Activated T-helper 1 cell treated with Interleukin-2 at 50 U/mL for 16 hours (primary cell): ENCODE measurements around the gene ADD2.

Experiments
- DNase-seq: peaks from one replicate; pipeline ENCODE4 v3.0.0-alpha.2; 2020; ENCODE audit warnings: low read depth

The ADD2 gene

DNA sequence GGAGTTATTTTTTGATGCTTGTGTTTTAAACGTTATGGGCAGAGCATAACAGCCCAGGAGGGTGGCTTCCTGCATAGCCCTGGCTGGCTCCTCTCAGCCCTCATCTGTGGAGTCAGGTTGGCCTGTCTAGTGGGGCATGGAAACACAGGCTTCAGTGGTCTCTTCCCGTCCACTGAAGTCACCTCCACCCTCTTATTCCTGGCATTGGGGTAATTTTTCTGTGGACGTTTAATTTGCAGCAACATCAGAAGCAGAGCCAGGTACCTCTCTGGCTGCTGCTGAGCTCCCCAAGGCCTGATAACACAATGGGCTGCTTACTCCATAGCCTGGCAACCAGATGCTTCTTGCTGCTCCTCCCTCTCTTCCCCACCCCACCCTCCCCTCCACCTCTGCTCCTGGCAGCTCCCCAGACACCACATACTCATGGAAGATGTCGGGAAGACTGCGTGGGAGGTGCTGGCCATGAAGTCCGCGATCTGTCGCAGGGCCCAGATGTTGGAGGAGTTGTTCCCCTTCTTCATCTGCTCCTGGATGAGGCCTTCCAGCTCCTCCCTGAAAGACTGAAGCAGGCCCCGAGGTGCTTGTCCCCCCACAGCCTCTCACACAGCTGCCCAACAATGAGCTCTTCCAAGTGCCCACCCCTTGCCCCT, 64.0 kb downstream of the ADD2 start:
- DNase-seq, result no peak

DNA sequence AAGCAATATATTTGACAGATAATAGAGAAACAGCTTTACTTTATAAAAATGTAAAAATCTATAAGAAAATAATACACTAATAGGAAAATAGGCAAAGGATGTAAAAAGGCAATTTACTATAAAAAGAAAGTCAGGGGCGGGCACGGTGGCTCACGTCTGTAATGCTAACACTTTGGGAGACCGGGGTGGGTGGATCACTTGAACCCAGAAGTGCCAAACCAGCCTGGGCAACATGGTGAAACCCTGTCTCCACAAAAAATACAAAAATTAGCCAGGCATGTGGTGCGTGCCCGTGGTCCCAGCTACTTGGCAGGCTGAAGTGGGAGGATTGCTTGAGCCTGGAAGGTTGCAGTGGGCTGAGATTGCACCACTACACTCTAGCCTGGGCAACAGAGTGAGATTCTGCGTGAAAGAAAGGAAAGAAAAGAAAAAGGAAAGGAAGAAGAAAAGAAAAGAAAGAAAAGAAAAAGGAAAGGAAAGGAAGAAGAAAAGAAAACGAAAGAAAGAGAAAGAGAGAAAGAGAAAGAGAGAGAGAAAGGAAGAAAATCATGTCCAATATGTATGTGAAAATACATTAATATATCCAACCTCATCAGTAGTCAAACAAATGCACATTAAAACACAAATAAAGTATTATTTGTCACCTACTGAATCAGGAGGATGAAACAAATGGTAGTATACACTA, 65.1 kb downstream of the ADD2 start:
- no peak for DNase-seq

- no peak for DNase-seq
Measured at GRCh38 chr2:70698847-70699246, 69.2 kb downstream of the ADD2 start.

- DNase-seq, result no peak
Measured at GRCh38 chr2:70697603-70698383, 70.2 kb downstream of the ADD2 start.

DNA sequence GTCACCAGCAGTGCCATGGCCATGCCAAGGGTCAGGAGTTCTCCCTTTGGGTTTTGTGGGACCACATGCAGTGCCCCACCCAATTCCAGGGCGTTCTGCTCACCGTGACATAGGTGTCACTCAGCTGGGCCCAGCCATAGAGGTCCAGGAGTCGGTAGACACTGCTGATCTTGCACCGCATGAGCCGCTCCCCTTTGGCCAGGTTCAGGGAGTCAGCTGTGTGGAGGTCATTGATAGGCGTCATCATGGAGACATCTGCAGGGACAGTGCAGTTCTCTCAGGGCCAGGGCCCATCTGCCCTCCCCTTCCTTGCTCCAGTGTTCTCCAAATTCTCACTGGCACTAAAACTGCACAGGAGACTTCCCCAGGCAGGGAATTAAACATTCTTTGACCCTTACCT, 71.9 kb downstream of the ADD2 start:
- DNase-seq, result no peak

DNA sequence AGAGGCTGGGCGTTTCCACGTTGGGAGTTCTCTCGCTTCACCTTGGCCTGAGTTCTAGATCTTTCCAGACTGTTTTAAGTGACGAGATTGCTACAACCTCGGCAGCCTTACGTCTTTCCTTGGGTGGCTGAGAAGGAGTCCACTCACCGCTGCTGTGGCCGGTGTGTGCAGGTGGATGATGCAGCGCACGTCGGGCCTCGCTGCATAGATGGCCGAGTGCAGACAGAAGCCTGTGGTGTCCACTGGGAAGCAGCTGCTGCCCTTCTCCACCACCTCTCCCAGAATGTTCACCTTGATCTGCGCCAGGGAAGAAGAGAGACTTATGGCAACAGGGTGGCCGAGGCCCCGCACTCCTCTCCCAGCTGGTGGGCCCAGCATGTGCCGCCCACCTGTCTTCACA, 75.7 kb downstream of the ADD2 start:
- DNase-seq, result no peak

DNA sequence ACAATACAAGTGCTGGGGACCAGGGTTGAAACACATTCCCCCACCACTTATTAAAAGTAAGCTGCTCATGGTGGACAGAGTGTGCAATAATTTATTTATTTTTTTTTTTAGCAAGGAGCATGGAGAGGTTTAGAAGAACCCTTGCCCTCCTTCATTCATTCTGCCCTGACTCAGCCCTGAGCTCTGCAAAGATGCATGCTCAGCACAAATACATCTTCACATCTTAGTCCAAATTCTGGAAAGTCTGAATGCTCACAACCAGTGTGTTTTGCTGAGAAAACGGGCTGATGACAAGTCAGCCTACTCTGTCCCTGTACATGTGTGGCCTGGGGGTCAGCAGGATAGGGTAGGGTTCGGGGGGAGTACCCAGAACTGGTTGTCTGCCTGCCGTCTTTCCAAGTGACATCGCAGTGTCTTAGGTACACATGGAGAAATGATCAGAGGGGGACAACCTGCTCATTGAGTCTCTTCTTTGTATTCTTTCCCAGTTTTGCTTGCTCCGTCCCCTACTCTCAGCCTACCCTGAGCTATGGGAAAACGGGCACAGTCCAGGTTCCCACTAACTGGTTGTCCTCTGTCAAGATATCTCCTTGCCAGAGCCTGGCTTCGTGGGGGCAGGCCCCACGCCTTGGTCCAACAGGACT, 76.4 kb downstream of the ADD2 start:
- DNase-seq, result no peak

DNA sequence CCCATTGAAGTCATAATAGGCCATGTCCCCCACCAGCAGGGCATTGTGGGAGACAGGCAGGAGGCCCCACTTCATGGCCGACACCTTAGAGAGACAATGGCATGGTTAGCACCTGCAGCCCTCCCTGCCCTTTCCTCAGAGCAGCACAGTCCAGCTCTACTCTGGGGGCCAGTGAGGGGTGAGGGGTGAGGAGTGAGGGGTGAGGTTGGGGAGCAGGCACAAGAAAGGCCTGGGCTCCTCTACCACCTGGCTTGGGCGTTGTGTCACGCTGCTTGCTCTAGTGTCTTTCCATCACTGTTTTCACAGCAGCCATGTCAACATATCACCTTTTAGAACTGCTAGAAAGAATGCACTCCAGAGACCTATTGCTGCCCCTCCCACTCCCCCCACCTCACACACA, 77.2 kb downstream of the ADD2 start:
- no peak for DNase-seq

- no peak for DNase-seq
Measured at GRCh38 chr2:70688427-70688826, 79.6 kb downstream of the ADD2 start.

DNA sequence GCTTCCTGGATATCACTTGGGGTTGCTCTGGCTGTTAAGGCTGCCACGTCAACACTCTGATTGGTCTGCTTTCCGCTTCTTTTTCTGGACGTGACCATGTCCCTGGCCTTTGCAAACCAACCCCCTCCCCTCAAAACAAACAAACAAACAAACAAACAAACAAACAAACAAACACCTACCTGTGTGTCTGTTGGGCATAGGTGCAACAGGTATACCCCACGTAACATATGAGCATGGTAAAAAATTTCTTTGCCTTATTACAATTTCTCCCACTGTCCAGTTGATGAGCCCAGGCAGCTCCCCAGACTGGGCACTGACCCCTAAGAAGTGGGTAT, 80.6 kb downstream of the ADD2 start:
- DNase-seq, result no peak

DNA sequence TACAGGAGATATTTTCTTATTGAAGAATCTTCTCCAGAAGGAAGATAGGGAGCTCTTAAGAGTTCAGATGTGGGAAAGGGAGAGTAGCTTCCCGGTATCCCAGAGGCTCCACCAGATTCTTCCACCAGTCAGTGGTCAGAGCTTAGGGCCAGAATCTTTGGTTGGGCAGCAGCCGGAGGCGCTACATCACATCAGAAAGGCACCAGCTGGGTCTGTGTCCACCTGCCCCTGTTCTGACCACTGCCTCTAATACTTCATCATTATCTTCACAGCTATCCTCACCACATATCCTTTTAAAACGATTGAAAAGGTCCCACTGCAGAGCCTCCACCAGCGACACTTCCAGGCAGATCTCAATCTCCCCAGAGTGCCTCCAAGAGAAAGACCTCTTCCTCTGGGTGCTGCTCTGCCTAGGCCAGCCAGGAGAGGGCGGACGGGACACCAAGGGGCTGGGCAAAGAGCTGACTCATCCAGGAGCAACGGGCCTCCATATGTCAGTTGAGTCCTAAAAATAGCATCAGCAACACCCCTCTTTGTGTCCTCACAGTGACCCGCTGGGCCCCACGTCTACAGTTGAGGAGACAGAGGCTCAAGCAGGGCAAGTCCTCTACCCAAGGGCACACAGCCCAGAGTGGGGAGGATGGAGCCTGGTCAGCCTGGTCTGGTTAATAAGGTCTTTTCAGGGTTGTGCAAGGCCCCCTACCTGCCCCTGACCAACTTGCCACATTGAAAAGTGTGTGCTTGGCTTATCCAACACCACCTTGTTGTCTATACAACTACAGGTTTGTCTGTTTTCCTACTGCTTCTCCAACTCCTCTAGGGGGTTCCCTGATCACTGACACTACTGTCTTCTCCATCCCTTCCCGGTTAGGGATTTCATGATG, 81.2 kb downstream of the ADD2 start:
- no peak for DNase-seq

DNA sequence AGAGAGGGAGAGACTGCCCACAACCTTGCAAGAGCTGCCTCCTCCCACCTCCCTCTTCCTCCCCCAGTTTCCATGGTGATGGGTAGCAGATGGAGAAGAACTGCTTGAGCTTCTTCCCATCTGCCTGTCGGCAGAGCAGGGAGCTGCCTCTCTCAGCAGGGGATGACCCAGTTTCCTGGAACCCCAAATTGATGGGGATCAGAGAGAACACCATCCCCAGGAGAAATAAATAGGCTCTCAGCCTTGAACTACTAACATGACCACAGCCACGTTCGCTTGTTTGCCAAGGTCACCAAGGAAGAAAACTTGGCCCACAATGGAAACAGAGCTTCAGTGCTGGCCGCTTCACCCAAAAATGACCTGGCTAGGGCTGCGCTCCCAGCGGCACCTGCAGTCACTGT, 82.2 kb downstream of the ADD2 start:
- DNase-seq, result no peak

GRCh38 chr2:70684846-70685622, 83.0 kb downstream of the ADD2 start:
- DNase-seq, result no peak

DNA sequence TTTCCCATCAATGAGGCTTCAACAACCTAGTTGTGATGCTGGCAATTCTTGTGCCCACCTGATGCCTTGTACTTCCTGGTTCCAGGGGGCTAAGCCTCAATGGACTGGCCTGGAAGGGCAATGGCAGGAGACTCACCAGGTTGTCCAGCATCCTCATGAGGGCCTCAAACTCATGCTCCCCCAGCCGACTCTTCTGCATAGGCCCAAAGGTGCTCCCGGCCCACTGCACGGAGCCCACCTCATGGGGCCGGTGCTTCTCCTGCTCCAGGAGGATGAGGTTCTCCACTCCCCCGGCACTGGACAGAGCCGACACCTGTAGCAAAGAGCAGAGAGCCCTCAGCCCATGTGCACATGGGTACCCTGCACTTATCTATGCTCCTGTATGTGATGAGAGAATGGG, 84.5 kb downstream of the ADD2 start:
- DNase-seq, result no peak

GRCh38 chr2:70680735-70681134, 87.3 kb downstream of the ADD2 start:
- no peak for DNase-seq

- DNase-seq, result no peak
Measured at GRCh38 chr2:70679259-70679658, 88.7 kb downstream of the ADD2 start.

- no peak for DNase-seq
Measured at GRCh38 chr2:70678576-70679143, 89.3 kb downstream of the ADD2 start.

- no peak for DNase-seq
Measured at GRCh38 chr2:70676301-70677035, 91.5 kb downstream of the ADD2 start.

- DNase-seq, result no peak
Measured at GRCh38 chr2:70675862-70676261, 92.1 kb downstream of the ADD2 start.
